Stimulated activated naive CD8-positive, alpha-beta T cell treated with anti-CD3 and anti-CD28 coated beads, Interleukin-15, Interleukin-2, amounts not matched to agents 100 ng/mL and 50 ng/mL, for 24 hours (primary cell): ENCODE data around the gene PARVA.

Experiments used
- H3K27ac Mint-ChIP-seq: one replicate; pipeline ENCODE4 v1.8.0; 2021; ENCODE audit warnings: mild to moderate bottlenecking, mixed read lengths
- H3K27me3 Mint-ChIP-seq: one replicate; pipeline ENCODE4 v1.8.0; 2021; ENCODE audit warnings: mixed read lengths
- H3K36me3 Mint-ChIP-seq: one replicate; pipeline ENCODE4 v1.8.0; 2021; ENCODE audit warnings: low read depth, mixed read lengths
- H3K4me1 Mint-ChIP-seq: one replicate; pipeline ENCODE4 v1.8.0; 2021; ENCODE audit warnings: low read depth, mixed read lengths
- H3K4me3 Mint-ChIP-seq: one replicate; pipeline ENCODE4 v1.8.0; 2021; ENCODE audit warnings: mild to moderate bottlenecking, mixed read lengths
- H3K9me3 Mint-ChIP-seq: one replicate; pipeline ENCODE4 v1.8.0; 2021; ENCODE audit warnings: mixed read lengths

PARVA gene

GRCh38 chr11:12446863-12447262, 69.5 kb downstream of the PARVA start:
- H3K27me3 Mint-ChIP-seq, result peaks cover 4% of the 10 kb centered on the region
- no peak overlapping the region for H3K27ac Mint-ChIP-seq
- H3K36me3 Mint-ChIP-seq, result no peaks in the 10 kb centered on the region
- no peak overlapping the region for H3K4me3 Mint-ChIP-seq
- no peaks in the 10 kb centered on the region for H3K4me1 Mint-ChIP-seq
- no peaks in the 10 kb centered on the region for H3K9me3 Mint-ChIP-seq

GRCh38 chr11:12448131-12448939, 71.0 kb downstream of the PARVA start:
- peaks cover 4% of the 10 kb centered on the region for H3K27me3 Mint-ChIP-seq
- no peak overlapping the region for H3K4me3 Mint-ChIP-seq
- no peaks in the 10 kb centered on the region for H3K9me3 Mint-ChIP-seq

GRCh38 chr11:12449961-12450715, 72.8 kb downstream of the PARVA start:
- no peak overlapping the region for H3K27ac Mint-ChIP-seq

More at GRCh38 chr11:12448131-12448939, 71.0 kb downstream of the PARVA start:
- no peaks in the 10 kb centered on the region for H3K36me3 Mint-ChIP-seq
- no peaks in the 10 kb centered on the region for H3K4me1 Mint-ChIP-seq
- no peak overlapping the region for H3K27ac Mint-ChIP-seq

DNA sequence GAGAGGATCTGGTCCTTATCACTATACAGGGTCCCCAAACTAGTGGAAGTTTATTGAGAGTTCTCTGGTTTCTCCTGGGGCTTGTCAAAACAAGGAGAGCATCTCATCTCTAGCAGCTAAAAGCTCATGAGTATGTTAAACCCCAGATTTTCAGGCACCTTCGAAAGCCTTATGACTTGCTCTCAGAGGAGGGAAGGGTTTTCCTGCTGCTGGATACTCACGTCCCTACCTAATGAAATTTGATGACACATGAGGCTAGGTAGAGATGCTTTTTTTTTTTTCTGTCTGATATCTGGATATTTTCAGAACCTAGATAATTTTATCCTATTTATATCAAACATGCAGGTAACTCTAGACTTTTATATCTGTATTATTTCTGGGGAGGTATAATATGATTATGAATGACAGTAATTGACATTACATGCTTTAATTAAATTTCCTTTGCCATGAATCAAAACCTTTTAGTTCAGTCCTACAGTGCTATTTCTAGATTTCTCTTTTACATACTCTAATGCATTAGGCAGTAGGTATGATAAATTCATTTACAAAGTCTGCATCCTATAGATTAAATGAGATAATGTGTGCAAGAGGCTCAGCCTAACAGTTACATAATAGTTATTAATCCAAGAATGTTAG, 73.9 kb downstream of the PARVA start:
- Mint-ChIP-seq H3K4me1 (no peaks in the 10 kb centered on the region), H3K36me3 (no peaks in the 10 kb centered on the region), H3K27me3 (peaks cover 4% of the 10 kb centered on the region), H3K9me3 (no peaks in the 10 kb centered on the region), H3K4me3 (no peak overlapping the region), H3K27ac (no peak overlapping the region)

More at GRCh38 chr11:12449961-12450715, 72.8 kb downstream of the PARVA start:
- Mint-ChIP-seq H3K4me1 (no peaks in the 10 kb centered on the region), H3K27me3 (peaks cover 4% of the 10 kb centered on the region), H3K36me3 (no peaks in the 10 kb centered on the region), H3K9me3 (no peaks in the 10 kb centered on the region), H3K4me3 (no peak overlapping the region)

DNA sequence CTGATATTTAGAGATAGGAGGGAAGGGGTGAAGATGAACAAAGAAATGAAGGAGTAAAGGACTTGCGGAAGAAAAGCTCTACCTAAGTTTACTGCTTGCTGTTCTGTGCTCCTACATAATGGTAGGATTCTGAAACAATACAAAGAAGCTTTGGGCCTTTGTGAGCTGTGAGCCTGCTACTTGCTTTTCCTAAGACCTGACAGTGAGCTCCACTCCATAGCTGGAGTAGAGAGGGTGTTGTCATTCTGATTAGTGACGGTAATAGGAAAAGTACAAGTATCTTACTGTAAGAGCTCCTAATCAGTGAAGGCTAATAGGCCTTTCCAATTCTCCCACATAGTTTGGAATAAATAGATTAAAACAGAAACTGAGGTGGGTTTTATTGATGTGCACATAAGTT, 75.9 kb downstream of the PARVA start:
- Mint-ChIP-seq H3K27me3 (no peaks in the 10 kb centered on the region), H3K36me3 (no peaks in the 10 kb centered on the region), H3K4me1 (no peaks in the 10 kb centered on the region), H3K9me3 (no peaks in the 10 kb centered on the region), H3K4me3 (no peak overlapping the region), H3K27ac (no peak overlapping the region)

GRCh38 chr11:12454782-12455181, 77.4 kb downstream of the PARVA start:
- Mint-ChIP-seq H3K4me1 (no peaks in the 10 kb centered on the region), H3K27me3 (no peaks in the 10 kb centered on the region), H3K27ac (no peak overlapping the region), H3K4me3 (no peak overlapping the region), H3K9me3 (no peaks in the 10 kb centered on the region), H3K36me3 (no peaks in the 10 kb centered on the region)

GRCh38 chr11:12455938-12456337, 78.6 kb downstream of the PARVA start:
- no peaks in the 10 kb centered on the region for H3K9me3 Mint-ChIP-seq
- no peak overlapping the region for H3K4me3 Mint-ChIP-seq
- no peaks in the 10 kb centered on the region for H3K27me3 Mint-ChIP-seq
- H3K4me1 Mint-ChIP-seq, result no peaks in the 10 kb centered on the region
- H3K27ac Mint-ChIP-seq, result no peak overlapping the region
- H3K36me3 Mint-ChIP-seq, result no peaks in the 10 kb centered on the region

GRCh38 chr11:12456651-12457579, 79.5 kb downstream of the PARVA start:
- H3K9me3 Mint-ChIP-seq, result no peaks in the 10 kb centered on the region
- no peak overlapping the region for H3K27ac Mint-ChIP-seq
- H3K27me3 Mint-ChIP-seq, result no peaks in the 10 kb centered on the region
- H3K4me3 Mint-ChIP-seq, result no peak overlapping the region
- H3K4me1 Mint-ChIP-seq, result no peaks in the 10 kb centered on the region
- no peaks in the 10 kb centered on the region for H3K36me3 Mint-ChIP-seq

DNA sequence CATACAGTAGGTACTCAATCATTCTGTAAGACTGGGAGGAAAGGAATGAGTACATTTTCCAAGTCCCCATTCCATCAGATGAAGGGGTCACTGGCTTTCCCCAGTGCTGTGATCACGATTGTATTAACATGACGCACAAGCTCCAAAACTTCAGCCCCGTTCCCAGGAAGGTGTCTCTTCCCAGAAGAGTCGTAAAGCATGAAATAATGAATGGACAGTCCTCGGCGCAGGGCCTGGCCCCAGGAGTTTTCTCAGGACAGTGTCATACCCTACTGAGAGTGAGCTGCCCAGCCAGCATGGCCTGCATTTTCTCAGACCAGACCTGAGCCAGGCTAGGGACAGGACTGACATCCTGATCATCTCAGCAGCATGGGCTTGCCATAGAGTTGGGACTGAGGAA, 80.7 kb downstream of the PARVA start:
- Mint-ChIP-seq H3K4me1 (no peaks in the 10 kb centered on the region), H3K27me3 (no peaks in the 10 kb centered on the region), H3K27ac (no peak overlapping the region), H3K4me3 (no peak overlapping the region), H3K36me3 (no peaks in the 10 kb centered on the region), H3K9me3 (no peaks in the 10 kb centered on the region)

- H3K27me3 Mint-ChIP-seq, result peaks cover 5% of the 10 kb centered on the region
- no peaks in the 10 kb centered on the region for H3K4me1 Mint-ChIP-seq
- H3K36me3 Mint-ChIP-seq, result no peaks in the 10 kb centered on the region
- peaks cover 10% of the 10 kb centered on the region for H3K9me3 Mint-ChIP-seq
- no peak overlapping the region for H3K27ac Mint-ChIP-seq
- H3K4me3 Mint-ChIP-seq, result no peak overlapping the region
Measured at GRCh38 chr11:12459374-12459773, 82.0 kb downstream of the PARVA start.

GRCh38 chr11:12459865-12460444, 82.6 kb downstream of the PARVA start:
- Mint-ChIP-seq H3K4me1 (no peaks in the 10 kb centered on the region), H3K36me3 (no peaks in the 10 kb centered on the region), H3K4me3 (no peak overlapping the region), H3K27ac (no peak overlapping the region), H3K27me3 (peaks cover 5% of the 10 kb centered on the region), H3K9me3 (peaks cover 13% of the 10 kb centered on the region)

- Mint-ChIP-seq H3K36me3 (no peaks in the 10 kb centered on the region), H3K4me1 (no peaks in the 10 kb centered on the region), H3K27me3 (peaks cover 5% of the 10 kb centered on the region), H3K27ac (no peak overlapping the region), H3K4me3 (no peak overlapping the region), H3K9me3 (peaks cover 13% of the 10 kb centered on the region)
Measured at GRCh38 chr11:12460466-12460865, 83.1 kb downstream of the PARVA start.

DNA sequence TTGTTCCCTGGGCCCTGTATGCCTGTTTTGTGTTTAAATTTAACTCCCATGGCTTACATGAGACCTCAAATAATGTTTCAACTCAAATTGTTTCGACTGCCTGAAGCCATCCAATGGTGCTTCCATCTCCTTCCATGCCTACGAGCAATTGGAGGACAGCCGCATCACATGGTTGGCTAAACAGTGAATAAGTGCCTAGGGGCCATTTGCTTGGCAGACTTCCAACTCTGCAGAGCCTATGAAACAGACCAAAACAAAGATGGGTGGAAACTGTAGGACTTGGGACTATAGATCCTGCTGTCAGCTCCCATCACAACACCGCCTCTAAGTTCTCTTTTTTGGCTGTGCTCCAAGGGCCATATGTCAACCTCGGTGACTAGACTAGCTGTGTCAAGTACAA, 84.1 kb downstream of the PARVA start:
- H3K27ac Mint-ChIP-seq, result no peak overlapping the region
- H3K4me3 Mint-ChIP-seq, result no peak overlapping the region
- no peaks in the 10 kb centered on the region for H3K4me1 Mint-ChIP-seq
- H3K9me3 Mint-ChIP-seq, result peaks cover 16% of the 10 kb centered on the region
- peaks cover 5% of the 10 kb centered on the region for H3K27me3 Mint-ChIP-seq
- no peaks in the 10 kb centered on the region for H3K36me3 Mint-ChIP-seq

- no peak overlapping the region for H3K4me3 Mint-ChIP-seq
- no peaks in the 10 kb centered on the region for H3K4me1 Mint-ChIP-seq
- peaks cover 5% of the 10 kb centered on the region for H3K27me3 Mint-ChIP-seq
- peaks cover 16% of the 10 kb centered on the region for H3K9me3 Mint-ChIP-seq
- H3K36me3 Mint-ChIP-seq, result no peaks in the 10 kb centered on the region
- no peak overlapping the region for H3K27ac Mint-ChIP-seq
Measured at GRCh38 chr11:12464303-12464702, 86.9 kb downstream of the PARVA start.
